Uterus (tissue), 4 donors: ENCODE measurements around the gene MYF6. TPM values are rescaled to one million over a fixed set of nuclear protein-coding genes. Genes with fewer than 3 reads are reported as not detected.
A peak's percentile ranks its signal among the peaks of the same experiment; 100 is the strongest.

Experiments
- DNase-seq, 2 donors: peaks; one replicate each; pipeline ENCODE4 v3.0.0-alpha.2; 2019 to 2020
- H3K27ac ChIP-seq, 2 donors: fragments of 200-600 bp; sonication (generic); 1 replicate in 1 of 2; 2 replicates in 1 of 2; pipeline ENCODE4 v1.5.1; 2016 to 2018
- H3K27me3 ChIP-seq, 2 donors: fragments of 200-600 bp; sonication (generic); one replicate each; pipeline ENCODE4 v1.5.1; 2018 to 2019; ENCODE audit warnings: control low read depth in 1 of 2
- H3K36me3 ChIP-seq, 2 donors: fragments of 200-600 bp; sonication (generic); one replicate each; pipeline ENCODE4 v1.5.1; 2019; ENCODE audit warnings: control low read depth in 1 of 2
- H3K4me1 ChIP-seq, 2 donors: fragments of 200-600 bp; sonication (generic); one replicate each; pipeline ENCODE4 v1.5.1; 2018 to 2019; ENCODE audit warnings: control low read depth in 1 of 2
- H3K4me3 ChIP-seq, 2 donors: fragments of 200-600 bp; sonication (generic); 1 replicate in 1 of 2; 2 replicates in 1 of 2; pipeline ENCODE4 v1.5.1; 2018 to 2019; ENCODE audit warnings: mild to moderate bottlenecking in 1 of 2
- H3K9me3 ChIP-seq, 2 donors: fragments of 200-600 bp; sonication (generic); one replicate each; pipeline ENCODE4 v1.5.1; 2019; ENCODE audit warnings: control low read depth in 1 of 2
- POLR2A ChIP-seq, 2 donors: fragments of 450-650 bp; IDR thresholded peaks; one replicate each; pipeline ENCODE4 v1.6.1; 2016; ENCODE audit warnings: antibody characterized with exemption in 2 of 2, mild to moderate bottlenecking in 1 of 2, moderate library complexity in 1 of 2
- intact Hi-C: fragments of 100-400 bp; cut with DNase I; formaldehyde crosslinking; loops from one replicate; pipeline ENCODE4 v1.15.1; 2023; ENCODE audit warnings: low total_unique reads
- total RNA-seq, 4 donors: library from RNA; depleted of rRNA in 3 of 4; stranded (reverse); fragments of >200 nt in 3 of 4; gene quantifications; one replicate each; pipeline versions ENCODE4 v1.1.0 to v1.2.4, GENCODE V29; 2014 to 2023
- TF ChIP-seq, protein P1 (sequence below), 4 experiments: fragments of 200-600 bp in 2 of 4; fragments of 450-650 bp in 2 of 4; sonication (generic) in 2 of 4; IDR thresholded peaks; one replicate each; pipeline ENCODE4 v1.5.1; 2016 to 2019; ENCODE audit warnings: antibody characterized with exemption in 4 of 4, mild to moderate bottlenecking in 2 of 4, moderate library complexity in 1 of 4
- donor health status: DM: yes; HTN: yes; CAD: no.

MYF6 gene
- total RNA-seq, 4 donors from 2014 or later = not detected

DNA sequence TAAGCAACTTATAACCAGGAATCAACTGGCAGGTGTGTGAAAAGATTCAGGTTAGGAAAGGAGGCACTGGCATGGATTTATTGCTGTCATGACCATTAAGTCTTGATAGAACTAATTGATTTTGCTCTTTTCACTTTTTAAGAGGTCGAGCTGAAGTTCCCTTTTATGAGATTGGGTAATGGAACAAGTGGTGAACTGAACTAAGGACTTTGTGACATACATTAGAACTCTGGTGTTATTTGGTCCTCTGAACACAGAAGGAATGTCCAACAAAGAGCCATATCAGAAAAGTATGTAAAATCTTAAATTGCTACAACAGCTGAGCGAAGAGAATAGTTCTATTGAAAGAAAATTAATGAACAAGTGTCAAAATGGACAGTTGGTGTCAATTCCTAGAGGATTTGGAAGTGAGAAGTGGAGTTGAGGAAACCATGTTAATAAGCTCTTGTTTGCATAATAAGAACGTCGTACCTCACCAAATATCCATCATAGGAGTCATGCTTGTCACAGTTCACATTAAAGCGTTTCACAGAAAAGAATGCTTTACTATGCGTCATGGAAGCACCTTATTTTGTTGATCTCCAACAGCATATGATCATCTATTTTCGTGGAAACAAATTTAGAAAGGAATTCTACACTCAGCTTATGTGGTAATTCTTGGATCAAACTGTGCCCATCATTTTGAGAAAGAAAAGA is 8.4 kb upstream of the MYF6 start:
- Histone ChIP-seq H3K9me3 (no peaks in the 10 kb centered on the region), H3K4me3 (no peak overlapping the region), H3K27me3 (no peaks in the 10 kb centered on the region), H3K4me1 (no peaks in the 10 kb centered on the region), H3K36me3 (no peaks in the 10 kb centered on the region), H3K27ac (no peak overlapping the region)
- intact Hi-C loops = no loop called here
- no peak for TF ChIP-seq POLR2A (IDR thresholded peaks at IDR 0.05)
- TF ChIP-seq, protein P1, sequence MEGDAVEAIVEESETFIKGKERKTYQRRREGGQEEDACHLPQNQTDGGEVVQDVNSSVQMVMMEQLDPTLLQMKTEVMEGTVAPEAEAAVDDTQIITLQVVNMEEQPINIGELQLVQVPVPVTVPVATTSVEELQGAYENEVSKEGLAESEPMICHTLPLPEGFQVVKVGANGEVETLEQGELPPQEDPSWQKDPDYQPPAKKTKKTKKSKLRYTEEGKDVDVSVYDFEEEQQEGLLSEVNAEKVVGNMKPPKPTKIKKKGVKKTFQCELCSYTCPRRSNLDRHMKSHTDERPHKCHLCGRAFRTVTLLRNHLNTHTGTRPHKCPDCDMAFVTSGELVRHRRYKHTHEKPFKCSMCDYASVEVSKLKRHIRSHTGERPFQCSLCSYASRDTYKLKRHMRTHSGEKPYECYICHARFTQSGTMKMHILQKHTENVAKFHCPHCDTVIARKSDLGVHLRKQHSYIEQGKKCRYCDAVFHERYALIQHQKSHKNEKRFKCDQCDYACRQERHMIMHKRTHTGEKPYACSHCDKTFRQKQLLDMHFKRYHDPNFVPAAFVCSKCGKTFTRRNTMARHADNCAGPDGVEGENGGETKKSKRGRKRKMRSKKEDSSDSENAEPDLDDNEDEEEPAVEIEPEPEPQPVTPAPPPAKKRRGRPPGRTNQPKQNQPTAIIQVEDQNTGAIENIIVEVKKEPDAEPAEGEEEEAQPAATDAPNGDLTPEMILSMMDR (IDR thresholded peaks at IDR 0.05) = no peak
- DNase-seq = no peak

DNA sequence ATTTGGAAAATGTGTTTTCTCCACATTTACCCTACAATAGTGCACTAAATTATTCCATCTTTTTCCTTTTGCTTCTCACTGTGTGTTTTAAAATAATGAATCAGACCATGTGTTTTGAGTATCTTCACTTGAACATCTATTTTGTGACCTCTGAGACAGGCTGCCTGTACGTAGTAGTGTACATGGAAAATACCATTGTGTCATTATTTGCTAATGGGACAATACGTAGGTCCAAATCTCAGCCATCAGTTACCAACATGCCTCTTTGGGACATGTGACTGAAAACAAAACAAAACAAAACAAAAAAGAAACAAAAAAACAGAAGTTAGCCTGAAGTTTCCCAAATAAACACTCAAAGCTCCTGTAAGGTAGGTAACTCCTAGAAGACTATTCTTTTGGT is 7.1 kb upstream of the MYF6 start:
- no peaks in the 10 kb centered on the region for H3K9me3 ChIP-seq
- intact Hi-C loops = no loop called here
- H3K27ac ChIP-seq = no peak overlapping the region
- no peak for DNase-seq
- no peak overlapping the region for H3K4me3 ChIP-seq
- TF ChIP-seq, protein P1 (IDR thresholded peaks at IDR 0.05) = no peak
- no peak for TF ChIP-seq POLR2A (IDR thresholded peaks at IDR 0.05)
- no peaks in the 10 kb centered on the region for H3K36me3 ChIP-seq
- H3K27me3 ChIP-seq = no peaks in the 10 kb centered on the region
- H3K4me1 ChIP-seq = no peaks in the 10 kb centered on the region

GRCh38 chr12:80701388-80701787 is 6.0 kb upstream of the MYF6 start:
- Histone ChIP-seq H3K27ac (no peak overlapping the region), H3K27me3 (no peaks in the 10 kb centered on the region), H3K4me3 (no peak overlapping the region), H3K9me3 (no peaks in the 10 kb centered on the region), H3K36me3 (no peaks in the 10 kb centered on the region), H3K4me1 (no peaks in the 10 kb centered on the region)
- intact Hi-C loops = no loop called here
- TF ChIP-seq, protein P1 (IDR thresholded peaks at IDR 0.05) = no peak
- no peak for TF ChIP-seq POLR2A (IDR thresholded peaks at IDR 0.05)
- no peak for DNase-seq

DNA sequence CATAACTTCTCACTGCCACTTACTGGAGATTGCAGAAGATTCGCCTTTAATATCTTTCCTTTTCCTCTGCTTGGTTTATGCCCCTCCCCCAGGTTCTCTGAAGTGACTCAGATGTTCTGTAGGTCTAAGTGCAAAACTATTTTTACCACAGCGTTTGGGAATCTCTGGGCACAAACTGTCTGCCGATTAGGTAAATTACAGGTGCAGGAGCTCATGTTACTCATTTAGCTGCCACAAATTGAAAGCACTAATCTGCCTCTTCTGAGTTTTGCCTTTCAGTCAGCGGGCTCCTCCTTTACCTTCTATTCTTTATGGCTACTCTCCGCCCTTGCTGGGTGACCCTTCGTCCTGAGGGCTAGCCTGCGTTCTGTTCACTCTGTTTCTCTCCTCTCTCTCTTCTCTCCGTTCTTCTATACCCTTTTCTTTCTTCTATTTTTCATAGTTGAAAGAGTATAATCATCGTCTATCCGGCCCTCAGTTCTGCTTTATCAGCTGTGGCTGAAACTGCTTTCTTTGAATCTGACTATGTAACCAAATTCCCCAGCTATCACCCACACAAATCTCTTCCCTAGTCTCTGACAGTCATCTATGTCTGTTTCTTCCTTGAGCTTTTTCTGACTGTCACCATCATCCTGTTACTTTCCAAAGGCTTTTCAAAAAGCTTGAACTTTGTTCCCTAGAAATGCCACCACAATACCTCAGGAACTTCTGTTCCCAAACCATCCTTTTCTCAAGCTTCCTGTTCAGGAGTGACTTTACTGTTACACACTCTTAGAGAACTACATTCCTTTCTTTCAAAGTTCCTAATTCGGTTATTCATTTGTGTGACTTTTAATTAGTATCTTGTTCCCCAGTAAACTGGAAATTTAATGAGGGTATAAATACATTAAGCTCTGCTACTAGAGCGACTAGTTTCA is 4.3 kb upstream of the MYF6 start:
- Histone ChIP-seq H3K4me3 (no peak overlapping the region), H3K9me3 (no peaks in the 10 kb centered on the region), H3K27ac (peak overlapping the region in 1 of 2 donors; percentile 4), H3K36me3 (no peaks in the 10 kb centered on the region), H3K27me3 (no peaks in the 10 kb centered on the region), H3K4me1 (no peaks in the 10 kb centered on the region)
- no peak for TF ChIP-seq POLR2A (IDR thresholded peaks at IDR 0.05)
- TF ChIP-seq, protein P1 (IDR thresholded peaks at IDR 0.05) = no peak
- no peak for DNase-seq
- intact Hi-C loops = no loop called here

DNA sequence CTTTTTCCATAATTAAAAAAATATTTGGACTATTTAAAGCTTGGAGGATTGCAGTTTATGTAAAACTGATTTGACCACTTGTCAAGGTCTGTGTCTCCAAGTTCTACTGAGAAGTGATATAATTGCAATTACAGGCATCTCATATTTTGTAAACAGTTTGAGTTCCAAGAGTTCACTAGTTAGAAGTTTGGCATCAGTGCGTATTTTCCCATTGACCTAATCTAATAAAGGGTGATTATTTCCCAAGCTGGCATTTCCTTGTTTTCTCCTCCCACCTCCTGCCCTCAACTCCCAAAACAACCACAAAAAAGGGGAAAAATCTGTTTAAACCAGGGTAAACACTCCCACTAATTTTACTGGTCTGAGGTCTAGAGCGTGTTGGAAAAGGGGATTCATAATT is 3.0 kb upstream of the MYF6 start:
- Histone ChIP-seq H3K27ac (no peak overlapping the region), H3K4me3 (no peak overlapping the region), H3K36me3 (no peaks in the 10 kb centered on the region), H3K27me3 (no peaks in the 10 kb centered on the region), H3K9me3 (no peaks in the 10 kb centered on the region), H3K4me1 (no peaks in the 10 kb centered on the region)
- intact Hi-C loops = no loop called here
- no peak for TF ChIP-seq POLR2A (IDR thresholded peaks at IDR 0.05)
- TF ChIP-seq, protein P1 (IDR thresholded peaks at IDR 0.05) = no peak
- DNase-seq = no peak
